Effector CD4-positive, alpha-beta T cell (primary cell): ENCODE data around the gene THRB.

Source experiments
- DNase-seq: peaks from one replicate; pipeline ENCODE4 v3.0.0-alpha.2; 2020

The THRB gene

DNA sequence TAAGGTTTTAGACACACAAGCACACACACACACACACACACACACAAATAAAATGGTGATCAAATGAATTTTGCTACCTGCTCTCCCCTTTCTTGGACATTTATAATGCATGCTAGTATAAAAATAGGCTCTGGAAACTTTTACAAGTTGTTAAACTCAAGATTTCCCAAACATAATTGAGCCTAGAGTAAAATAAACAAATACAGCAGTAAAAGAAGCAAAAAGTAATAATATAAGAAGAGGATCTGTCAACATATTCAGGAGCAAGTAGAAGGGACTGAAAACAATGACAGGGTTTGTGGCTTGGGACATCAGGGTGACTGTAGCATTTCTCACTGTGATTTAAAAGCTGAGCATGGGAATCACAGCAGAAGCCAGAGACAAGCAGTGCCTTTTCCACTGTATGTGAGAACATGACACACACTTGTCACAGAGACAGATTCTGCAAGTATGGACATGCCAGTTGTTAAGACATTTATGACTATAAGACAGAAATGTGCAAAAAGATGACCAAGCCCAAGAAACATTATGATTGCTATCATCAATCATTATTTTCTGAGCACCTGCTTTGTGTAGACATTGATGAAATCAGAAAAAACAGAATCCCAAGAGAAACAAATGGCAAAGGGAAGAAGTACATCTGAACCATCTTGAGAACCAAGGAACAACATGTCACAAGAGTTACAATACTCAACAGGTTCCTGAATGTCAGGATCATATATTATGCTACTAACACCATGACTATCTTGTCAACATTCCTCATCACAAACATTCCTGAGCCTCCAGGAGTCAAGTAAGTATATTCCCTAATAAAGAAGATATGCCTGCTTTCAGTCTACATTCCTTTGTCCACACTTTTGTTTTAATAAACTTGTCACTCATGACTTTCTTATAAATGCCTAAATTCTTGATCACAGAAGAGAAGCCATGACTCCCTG is 7.1 kb downstream of the THRB start:
- no peak for DNase-seq

DNA sequence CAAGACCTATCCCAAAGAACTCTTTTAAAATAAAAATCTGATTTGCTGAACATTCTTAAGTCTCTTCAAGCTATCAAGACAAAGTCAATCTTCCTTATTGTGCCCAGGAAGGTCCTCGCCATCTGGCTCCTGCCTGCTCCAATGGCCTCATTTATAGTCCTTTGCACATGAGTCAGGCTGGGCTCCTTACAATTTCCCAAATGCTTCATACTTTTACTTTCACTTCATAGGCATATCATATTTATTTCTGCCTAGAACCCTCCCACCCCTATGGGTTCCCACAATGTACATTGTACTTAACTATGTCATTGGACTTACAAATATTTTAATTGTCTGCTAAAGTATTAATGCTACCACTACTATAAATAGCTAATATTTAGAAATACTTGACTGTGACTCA is 9.1 kb downstream of the THRB start:
- DNase-seq: no peak

DNA sequence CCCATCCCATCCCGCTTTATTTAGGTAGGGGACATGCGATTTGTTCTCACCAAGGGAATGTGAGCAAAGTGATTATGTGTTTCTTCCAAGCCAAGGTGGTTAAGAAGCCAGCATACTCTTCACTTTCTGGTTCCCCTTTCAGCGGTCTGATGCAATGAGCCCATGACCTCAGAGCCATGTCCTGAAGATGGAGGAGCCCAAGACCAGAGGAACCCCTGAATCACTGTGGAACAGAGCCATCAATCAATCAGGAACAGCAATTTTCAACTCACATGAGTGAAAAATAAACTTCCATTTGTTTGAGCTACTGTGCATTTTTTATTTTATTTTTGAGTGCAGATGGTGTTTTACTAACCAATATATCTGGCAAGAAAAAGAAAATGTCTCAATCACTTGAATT is 10.8 kb downstream of the THRB start:
- DNase-seq: no peak

DNA sequence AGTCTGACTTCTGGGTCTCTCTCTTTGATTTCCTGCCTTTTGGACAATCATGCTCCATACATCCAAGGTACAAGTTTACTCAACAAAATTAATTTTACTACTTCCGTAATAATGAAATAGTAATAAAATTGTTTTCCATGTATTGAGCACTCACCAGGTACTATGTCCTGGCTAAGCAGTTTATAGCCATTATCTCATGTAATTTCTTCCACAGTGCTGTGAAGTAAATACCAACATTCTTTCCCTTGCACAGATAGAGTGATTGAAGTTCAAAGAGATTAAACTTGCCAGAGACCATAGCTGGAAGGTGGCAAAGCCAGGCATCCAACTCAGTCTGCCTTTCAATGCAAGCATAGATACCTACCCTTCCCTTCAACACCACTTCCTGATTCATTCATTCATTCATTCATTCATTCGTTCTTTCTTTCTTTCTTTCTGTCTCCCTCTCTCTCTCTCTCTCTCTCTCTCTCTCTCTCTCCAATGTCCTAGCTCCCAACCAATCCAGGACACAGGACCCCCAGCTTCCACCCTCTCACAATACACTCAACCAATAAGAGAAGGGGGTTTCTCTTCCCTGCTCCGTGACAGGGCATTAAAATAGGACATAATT is 12.4 kb downstream of the THRB start:
- no peak for DNase-seq

DNA sequence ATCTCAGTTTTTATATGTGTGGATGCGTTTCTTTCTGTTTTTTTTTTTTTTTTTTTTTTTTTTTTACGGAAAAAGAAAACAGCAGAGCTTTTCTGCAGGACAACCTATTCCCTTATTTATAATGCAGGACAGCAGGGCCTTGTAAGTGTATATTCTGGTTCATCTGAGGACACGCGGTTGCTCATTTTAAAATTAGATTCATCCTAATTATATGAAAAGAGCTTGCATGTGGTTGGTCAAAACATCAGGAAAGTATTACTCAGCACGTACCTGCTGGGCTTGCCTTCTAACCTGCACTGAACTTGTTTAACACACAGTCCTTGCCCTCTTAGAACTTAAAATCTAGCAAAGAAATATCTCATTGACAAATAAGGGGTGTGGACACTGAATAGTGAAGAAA is 13.5 kb downstream of the THRB start:
- no peak for DNase-seq

DNA sequence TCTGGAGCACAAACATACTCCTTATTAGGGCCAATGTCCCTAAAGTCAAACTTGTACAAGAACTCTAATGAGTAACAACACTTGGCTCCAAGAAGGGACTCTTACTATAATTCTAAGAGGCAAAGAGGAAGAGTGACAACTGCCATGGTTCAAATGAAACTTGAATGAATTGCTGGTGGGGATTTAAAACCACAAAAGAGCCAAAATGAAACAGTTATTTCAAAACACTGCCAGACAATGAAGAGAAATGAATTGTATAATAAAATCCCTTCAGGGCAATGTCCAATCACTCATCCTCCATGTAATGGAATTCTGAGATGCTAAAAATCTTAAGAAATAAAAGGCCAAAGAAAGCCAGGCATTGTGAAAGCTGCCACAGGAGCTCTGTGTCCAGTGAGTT is 14.2 kb downstream of the THRB start:
- no peak for DNase-seq

DNA sequence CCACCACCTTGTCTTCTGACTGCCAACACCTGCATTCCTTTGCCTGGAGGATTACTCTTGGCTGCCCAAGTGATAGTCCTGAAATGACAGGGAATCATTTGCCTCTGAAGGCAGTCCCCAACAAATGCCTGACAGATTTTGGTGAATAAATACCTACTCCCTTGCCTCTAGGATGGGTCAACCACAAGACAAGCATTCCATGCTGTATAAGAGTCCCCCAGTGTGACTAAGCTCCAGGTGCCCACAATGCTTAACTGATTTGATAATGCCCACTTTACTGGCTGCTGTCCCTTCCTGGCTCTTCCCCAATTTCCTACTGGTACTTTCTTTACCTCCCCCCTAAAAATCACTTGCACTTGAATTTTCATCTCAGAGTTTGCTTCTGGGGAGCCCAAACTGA is 14.8 kb downstream of the THRB start:
- DNase-seq: no peak

DNA sequence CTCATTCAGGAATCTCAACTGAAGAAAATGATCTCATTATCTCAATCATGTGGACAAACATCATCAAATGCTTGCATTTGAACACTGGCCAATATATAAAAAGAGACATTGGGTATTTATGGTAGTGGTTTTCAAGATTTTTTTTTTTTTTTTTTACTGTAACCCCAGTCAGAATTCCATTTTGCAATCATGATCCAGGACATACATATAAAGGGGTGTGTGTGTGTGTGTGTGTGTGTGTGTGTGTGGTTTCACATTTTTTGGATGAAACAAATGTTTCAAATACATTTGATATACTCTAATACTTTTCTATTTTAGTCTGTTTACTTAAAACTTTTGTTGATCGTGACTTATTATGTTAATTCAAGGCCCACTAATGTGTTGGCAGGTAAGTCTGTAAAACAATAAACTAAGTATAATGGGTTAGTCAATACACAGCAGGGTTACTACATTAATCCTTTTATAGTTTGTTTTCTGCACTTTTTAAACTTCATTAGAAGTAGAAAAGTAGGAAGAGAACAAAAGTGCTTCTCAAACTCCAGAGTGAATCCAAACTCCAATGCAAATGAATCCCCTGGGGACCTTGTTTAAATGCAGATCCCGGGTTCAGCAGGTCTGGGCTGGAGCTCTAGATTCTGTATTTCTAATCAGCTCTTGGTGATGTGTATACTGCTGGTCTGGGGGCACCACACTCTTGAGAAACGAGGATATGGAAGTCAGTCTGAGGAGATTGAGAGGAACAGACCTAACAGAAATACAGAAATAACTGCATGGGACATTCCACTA is 17.6 kb downstream of the THRB start:
- DNase-seq: no peak

DNA sequence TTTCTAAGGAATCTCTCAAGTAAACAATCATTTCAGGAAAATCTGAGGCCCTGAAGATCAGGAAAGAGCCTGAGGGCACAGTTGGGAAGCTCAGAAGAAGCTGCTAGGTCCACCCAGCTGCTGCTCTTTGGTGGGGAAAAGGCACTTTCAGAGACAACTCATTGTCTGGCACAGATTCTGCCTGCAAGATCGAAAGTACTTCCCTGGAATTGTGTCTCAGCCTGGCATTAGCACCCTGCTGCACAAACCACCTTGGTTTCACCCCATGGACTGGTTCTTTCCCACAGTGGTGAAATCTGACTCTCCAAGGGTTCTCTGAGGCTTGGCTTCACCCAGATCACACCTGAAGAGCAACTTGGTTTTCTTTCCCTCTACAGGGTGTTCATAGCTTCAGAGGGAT is 18.7 kb downstream of the THRB start:
- no peak for DNase-seq

DNA sequence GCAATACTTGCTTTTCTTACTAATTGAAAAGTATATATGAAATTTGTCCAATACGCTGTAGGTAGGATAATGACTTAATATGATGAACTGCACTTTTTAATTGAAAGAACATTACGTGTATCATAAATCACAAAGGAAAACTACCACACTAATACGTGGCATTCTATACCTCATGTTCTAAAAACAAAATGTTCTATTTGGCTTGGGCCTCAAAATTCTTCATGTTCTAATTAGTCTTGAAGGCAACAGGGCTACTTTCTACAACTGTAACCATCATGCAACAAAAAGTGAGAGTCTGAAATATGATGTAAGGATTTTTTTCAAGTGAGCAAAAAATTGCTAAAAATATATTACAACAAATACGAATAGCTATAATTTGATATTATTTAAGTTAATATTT is 19.8 kb downstream of the THRB start:
- DNase-seq: no peak

DNA sequence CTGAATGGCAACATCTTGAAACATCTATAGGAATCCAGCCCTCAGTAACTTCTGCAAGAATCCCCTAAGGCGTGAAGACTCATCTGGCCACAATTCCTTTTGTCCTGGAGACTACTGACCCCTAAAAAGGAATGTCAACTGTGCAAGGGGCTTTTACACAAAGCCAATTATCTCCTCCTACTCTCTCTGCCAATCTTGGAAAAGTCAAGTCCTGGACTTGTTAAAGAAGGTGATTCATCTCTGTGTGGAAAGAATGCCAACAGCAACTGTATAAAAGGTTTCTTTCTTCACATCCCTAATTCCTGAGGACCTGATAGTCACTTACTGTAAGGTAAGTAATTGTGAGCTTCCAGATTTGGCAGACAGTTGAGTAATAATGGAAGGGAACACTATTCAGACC is 22.3 kb downstream of the THRB start:
- DNase-seq: no peak

DNA sequence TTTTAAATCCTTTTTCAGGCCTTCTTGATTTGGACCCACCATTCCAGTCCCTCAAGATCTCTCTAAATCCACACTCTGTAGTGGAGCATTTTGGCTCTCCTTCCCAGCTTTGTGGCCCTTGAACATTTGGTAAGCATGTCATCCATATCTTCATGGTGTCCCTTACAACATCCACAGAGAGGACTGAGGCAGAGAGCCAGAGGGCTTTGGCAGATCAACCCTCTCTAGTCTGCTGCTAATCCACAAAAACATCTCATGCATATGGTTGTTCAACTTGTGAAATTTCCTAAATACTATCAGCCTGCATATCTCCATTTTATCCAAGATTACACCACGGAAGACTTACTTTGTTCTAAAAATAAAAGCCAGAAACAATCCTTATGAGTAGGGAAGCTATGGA is 23.2 kb downstream of the THRB start:
- no peak for DNase-seq

DNA sequence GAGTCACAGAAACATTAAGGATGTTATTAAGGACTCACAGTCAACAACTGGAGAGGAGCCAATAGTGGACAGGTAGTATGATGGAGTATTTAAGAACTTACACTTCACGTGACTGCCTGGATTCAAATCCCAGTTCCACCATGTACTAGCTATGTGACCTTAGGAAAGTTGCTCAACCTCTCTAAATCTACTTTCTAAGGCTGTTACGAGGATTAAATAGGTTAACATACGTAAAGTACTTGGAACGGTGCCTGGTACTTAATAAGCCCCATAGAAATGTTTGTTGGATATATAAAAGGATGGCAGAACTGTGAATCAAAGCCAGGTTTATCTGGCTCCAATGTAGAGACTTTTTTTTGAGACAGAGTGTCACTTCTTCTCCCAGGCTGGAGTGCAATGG is 24.4 kb downstream of the THRB start:
- no peak for DNase-seq

DNA sequence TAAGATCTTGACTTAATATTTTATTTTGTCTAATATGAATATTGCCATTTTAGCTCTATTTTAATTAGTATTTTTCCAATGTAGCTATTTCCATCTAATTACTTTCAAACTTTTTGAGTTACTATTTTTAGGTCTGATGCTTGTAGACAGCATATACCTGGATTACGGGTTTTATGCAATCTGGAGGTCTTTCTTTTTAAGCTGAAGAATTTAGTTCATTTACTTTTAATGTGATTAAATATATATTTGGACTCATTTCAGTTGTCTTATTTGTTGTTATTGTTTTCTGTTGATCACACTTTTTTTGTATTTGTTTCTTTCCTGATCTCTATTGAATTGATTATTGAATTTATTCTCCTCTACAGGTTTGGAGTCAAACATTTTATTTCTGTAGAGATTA is 30.3 kb downstream of the THRB start:
- DNase-seq: no peak

DNA sequence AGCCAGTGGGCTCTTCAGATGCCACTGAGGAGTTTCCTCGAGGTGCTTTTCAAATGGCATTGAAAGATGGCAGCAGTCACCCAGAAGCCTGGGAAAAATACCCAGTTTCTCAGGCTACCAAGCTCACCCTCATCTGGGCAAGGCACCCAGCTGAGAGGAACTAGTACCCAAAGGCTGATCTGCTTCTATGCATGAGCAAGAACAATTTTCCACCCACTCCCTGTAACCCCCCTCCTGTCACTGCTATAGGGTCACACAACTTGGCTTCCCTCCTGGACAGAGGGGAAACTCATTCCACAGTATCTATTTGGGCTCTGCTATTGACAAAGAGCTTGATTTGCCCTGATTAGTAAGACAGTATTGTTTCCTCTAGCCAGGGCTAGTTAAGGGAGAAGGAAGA is 31.9 kb downstream of the THRB start:
- no peak for DNase-seq

DNA sequence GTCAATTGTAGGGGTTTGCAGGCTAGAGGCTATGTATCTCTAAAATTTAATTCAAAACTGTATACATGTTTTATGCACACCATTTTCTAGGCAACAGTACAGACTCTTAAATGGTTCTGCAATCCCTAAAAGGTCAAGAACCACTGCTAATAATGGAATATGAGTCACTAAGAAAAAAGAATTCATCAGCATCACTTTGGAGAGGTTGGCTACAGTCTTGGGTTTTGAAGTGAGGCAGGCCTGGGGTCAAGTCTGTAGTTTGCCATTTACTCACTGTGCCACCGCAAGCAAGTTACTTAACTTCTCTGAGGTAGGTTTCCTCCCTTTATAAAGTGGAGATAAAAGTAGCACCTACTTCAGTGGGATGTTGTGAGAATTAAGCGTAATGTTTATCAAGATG is 33.7 kb downstream of the THRB start:
- DNase-seq: no peak

DNA sequence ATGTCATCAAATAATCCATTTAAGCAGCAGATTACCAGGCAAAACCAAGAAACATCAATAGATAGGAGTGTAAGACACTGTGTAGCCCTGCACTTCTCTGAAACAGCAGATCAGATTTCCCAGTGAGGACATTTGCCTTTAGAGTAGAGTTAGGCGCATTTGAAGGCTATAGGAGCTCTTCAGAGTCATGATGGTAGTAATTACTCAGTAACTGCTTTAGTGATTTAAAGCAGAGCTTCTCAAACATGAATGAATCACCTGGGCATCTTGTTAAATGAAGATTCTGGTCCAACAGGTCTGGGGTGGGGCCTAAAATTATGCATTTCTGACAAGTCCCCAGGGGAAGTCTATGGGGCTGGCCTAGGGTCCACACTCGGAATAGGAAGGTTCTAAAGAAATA is 36.9 kb downstream of the THRB start:
- DNase-seq: no peak

DNA sequence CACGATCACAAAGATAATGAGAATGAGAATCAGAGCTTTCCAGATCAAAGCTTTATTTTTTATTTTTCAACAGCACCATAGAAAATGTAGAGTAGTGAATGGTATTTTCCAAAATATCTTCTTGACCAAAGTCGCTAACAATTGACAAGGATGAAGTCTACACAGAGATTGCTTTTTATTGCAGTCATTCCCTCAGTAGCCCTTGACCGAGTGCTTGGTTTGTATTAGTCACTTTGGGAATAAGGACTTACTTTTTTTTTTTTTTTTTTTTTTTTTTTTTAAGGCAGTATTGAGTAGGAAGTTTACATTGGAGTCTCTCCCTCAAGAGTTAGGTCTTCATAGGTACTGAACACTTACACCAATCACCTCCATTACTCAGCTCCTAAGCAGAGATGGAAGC is 39.8 kb downstream of the THRB start:
- no peak for DNase-seq

DNA sequence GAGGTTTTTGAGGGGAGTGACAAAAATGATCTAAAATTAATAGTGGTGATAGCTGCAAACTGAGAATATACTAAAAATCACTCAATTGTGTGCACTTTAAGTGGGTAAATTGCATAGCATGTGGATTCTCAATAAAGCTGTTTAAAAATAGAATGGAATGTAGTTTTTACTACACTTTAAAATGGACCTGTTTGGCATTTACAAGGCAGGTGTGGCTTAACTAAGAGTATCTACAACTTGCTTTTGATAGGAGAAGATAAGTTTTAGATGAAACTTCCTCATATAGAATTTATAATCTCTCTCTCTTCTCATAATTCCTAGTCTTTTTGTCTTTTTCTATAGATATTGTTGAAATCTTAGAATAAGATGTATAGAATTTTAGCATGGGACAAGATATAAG is 40.3 kb downstream of the THRB start:
- no peak for DNase-seq

DNA sequence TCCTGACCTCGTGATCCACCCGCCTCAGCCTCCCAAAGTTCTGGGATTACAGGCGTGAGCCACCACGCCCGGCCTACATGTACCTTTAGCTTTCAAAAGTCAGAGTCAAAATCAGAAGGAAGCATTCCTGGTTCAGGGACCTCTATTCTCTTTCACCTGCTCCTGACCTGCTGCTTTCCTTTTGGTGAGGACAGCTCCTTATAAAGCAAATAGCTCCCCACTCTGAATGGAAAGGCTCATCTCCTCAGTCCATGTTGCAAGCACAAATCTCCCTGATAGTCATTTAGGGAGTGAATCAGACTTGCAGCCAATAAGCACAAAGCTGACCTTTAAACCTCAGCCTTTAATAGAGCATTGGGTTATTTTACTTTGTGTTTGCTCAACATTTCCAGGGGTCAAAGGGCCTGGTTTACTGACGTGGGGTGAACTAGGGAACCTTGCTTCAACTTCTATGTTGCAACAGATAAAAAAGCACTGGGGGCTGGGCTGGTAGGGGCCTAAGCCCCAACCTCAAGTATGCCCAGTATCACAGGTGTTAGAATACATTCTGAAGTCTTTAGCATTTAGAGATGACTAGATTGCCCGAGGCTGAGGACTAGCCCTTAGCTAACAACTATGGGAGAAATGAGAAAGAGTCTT is 43.1 kb downstream of the THRB start:
- DNase-seq: no peak

DNA sequence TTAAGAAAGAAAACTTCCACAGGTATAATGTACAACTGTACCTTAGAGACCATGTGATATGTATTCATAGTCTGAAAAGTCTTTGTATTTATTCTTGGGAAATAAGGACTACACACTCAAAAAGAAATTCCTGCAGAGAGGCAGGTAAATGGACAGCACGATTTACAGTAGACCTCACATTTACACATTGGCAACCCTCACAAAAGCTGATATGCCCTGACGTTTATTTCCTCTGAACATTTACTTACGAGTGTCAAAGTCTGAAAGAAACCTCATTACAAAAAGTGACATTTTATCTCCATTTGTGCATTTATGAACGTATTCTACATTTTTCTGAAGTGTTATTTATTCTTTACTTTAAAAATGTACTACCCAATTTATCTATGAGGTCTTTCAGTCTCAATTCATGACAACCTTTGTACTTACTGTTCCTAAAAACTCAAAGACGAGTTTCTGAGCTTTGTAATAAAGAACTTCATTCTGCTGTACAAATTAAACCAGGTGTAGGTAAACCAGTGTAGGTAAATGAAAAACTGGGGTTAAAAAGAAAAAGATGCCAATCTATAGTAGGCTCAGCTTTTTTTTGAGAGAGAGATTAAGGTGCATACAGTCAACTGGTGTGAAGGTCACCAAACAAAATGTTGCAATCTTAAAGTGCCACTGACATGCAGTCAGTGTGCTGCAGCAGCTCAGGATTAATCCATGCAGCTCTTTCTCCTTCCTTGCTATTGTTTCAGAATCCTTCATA is 44.3 kb downstream of the THRB start:
- DNase-seq: no peak

DNA sequence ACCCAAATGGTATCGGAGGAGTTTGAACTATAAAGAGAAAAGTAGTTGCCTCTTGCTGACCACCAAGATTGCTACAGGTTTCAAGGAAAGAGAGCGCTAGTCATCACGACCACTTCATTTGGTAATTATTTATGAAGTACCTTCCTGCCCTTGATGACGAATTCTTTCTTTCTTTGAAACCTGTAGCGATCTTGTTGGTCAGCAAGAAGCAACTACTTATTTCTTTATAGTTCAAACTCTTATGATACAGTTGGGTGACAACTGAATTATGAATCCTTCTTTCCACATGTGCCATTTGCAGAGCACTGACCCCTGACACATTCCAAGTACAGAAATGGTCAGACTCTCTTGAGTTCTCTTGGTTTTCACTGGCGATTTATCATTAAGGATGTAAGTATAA is 46.8 kb downstream of the THRB start:
- DNase-seq: no peak

DNA sequence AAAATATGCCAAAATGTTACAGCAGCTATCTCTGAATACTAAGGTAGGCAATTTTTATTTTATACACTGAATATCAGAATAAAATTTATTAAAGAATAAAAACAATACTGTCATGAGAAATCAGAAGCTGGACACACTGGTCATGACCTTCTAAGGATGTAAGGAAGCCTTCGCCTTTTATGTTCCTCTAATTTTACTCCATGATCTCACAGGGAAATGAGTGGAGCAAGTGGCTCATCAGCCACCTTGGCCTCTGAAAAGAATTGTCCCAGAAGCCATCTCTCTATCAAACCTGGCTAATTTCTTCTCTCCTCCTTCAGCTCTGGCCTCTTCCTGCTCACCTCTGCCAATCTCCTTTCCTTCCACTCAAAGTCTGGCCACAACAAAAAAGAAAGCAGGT is 48.6 kb downstream of the THRB start:
- no peak for DNase-seq
